GM19240 (cell line): Measurements from ENCODE around the gene ATG14.
"Not testable (repeated sequence)": the region's sequence is repeated elsewhere in the genome, so short reads cannot be mapped to it uniquely, and the experiment has no call there.

Experiments
- DNase-seq: peaks from one replicate; pipeline ENCODE4 v3.0.0; 2011; ENCODE audit warnings: low spot score; ENCODE audit not compliant: insufficient read length

ATG14 gene

GRCh38 chr14:55411426-55412389 is at the start of gene ATG14:
TSS of gene ATG14 (minus strand) at chr14:55411830. CDS start at chr14:55411822, 8 bp downstream.
- peak; percentile 69 for DNase-seq

- DNase-seq: peak; percentile 66
Observed at GRCh38 chr14:55458800-55459515, 47.3 kb upstream of the ATG14 start.

GRCh38 chr14:55457496-55457895 is 45.9 kb upstream of the ATG14 start:
- no peak for DNase-seq

- DNase-seq: not testable (repeated sequence)
Observed at GRCh38 chr14:55456411-55456810, 44.8 kb upstream of the ATG14 start.

- DNase-seq: no peak
Observed at GRCh38 chr14:55454264-55455002, 42.8 kb upstream of the ATG14 start.

GRCh38 chr14:55451950-55452349 is 40.3 kb upstream of the ATG14 start:
- no peak for DNase-seq

GRCh38 chr14:55451398-55451797 is 39.8 kb upstream of the ATG14 start:
- DNase-seq: no peak

GRCh38 chr14:55450987-55451386 is 39.4 kb upstream of the ATG14 start:
- no peak for DNase-seq

- DNase-seq: no peak
Observed at GRCh38 chr14:55450539-55450938, 38.9 kb upstream of the ATG14 start.

- no peak for DNase-seq
Observed at GRCh38 chr14:55450124-55450523, 38.5 kb upstream of the ATG14 start.

- no peak for DNase-seq
Observed at GRCh38 chr14:55449116-55449515, 37.5 kb upstream of the ATG14 start.

GRCh38 chr14:55448141-55448614 is 36.5 kb upstream of the ATG14 start:
- DNase-seq: no peak

- DNase-seq: no peak
Observed at GRCh38 chr14:55446833-55447232, 35.2 kb upstream of the ATG14 start.

GRCh38 chr14:55446127-55446736 is 34.6 kb upstream of the ATG14 start:
- peak; percentile 29 for DNase-seq

GRCh38 chr14:55441286-55441685 is 29.7 kb upstream of the ATG14 start:
- DNase-seq: no peak

- DNase-seq: no peak
Observed at GRCh38 chr14:55440385-55440784, 28.8 kb upstream of the ATG14 start, which contains the start of gene TBPL2. TSS of gene TBPL2 (minus strand) at chr14:55440616. CDS start at chr14:55440449, 167 bp downstream.

- no peak for DNase-seq
Observed at GRCh38 chr14:55438066-55438683, 26.5 kb upstream of the ATG14 start.

- DNase-seq: no peak
Observed at GRCh38 chr14:55436931-55437330, 25.3 kb upstream of the ATG14 start.

GRCh38 chr14:55436519-55436918 is 24.9 kb upstream of the ATG14 start:
- no peak for DNase-seq

GRCh38 chr14:55434805-55435174 is 23.2 kb upstream of the ATG14 start:
- no peak for DNase-seq
